Activated CD4-positive, alpha-beta T cell treated with anti-CD3 and anti-CD28 coated beads, Interleukin-2, Interleukin-6, amounts not matched to agents 100 ng/mL and 50 ng/mL, durations not matched to agents 16 hours and 8 hours (primary cell): Measurements from ENCODE around the gene MACROD2.
"Not testable (repeated sequence)": the region's sequence is repeated elsewhere in the genome, so short reads cannot be mapped to it uniquely, and the experiment has no call there.

ENCODE experiments used
- DNase-seq: peaks from one replicate; pipeline ENCODE4 v3.0.0-alpha.2; 2020

Gene MACROD2

GRCh38 chr20:14981486-14981885 is 986.2 kb downstream of the MACROD2 start:
- not testable (repeated sequence) for DNase-seq

- not testable (repeated sequence) for DNase-seq
Measured at GRCh38 chr20:14982324-14982723, 987.0 kb downstream of the MACROD2 start.

- no peak for DNase-seq
Measured at GRCh38 chr20:14984305-14984704, 989.0 kb downstream of the MACROD2 start.

GRCh38 chr20:14984768-14985622 is 989.7 kb downstream of the MACROD2 start:
- DNase-seq, result no peak

GRCh38 chr20:14986026-14986655 is 990.8 kb downstream of the MACROD2 start:
- no peak for DNase-seq

GRCh38 chr20:14986656-14987055 is 991.3 kb downstream of the MACROD2 start:
- no peak for DNase-seq

- no peak for DNase-seq
Measured at GRCh38 chr20:14989535-14990290, 994.4 kb downstream of the MACROD2 start.

- DNase-seq, result no peak
Measured at GRCh38 chr20:14991023-14991422, 995.7 kb downstream of the MACROD2 start.

GRCh38 chr20:14992153-14992552 is 996.8 kb downstream of the MACROD2 start:
- no peak for DNase-seq

GRCh38 chr20:14992961-14993360 is 997.6 kb downstream of the MACROD2 start:
- no peak for DNase-seq

GRCh38 chr20:14996883-14997672 is 1001.8 kb downstream of the MACROD2 start:
- DNase-seq, result no peak

- DNase-seq, result no peak
Measured at GRCh38 chr20:14997791-14998190, 1002.5 kb downstream of the MACROD2 start.

GRCh38 chr20:15005300-15005986 is 1010.1 kb downstream of the MACROD2 start:
- DNase-seq, result no peak

GRCh38 chr20:15011631-15012030 is 1016.3 kb downstream of the MACROD2 start:
- DNase-seq, result no peak

GRCh38 chr20:15012566-15012965 is 1017.2 kb downstream of the MACROD2 start:
- no peak for DNase-seq

GRCh38 chr20:15016875-15017274 is 1021.6 kb downstream of the MACROD2 start:
- DNase-seq, result not testable (repeated sequence)

- no peak for DNase-seq
Measured at GRCh38 chr20:15018966-15019365, 1023.6 kb downstream of the MACROD2 start.

- DNase-seq, result no peak
Measured at GRCh38 chr20:15020845-15021244, 1025.5 kb downstream of the MACROD2 start.

GRCh38 chr20:15022921-15023320 is 1027.6 kb downstream of the MACROD2 start:
- DNase-seq, result no peak

- DNase-seq, result no peak
Measured at GRCh38 chr20:15026759-15027158, 1031.4 kb downstream of the MACROD2 start.

GRCh38 chr20:15030826-15031225 is 1035.5 kb downstream of the MACROD2 start:
- DNase-seq, result no peak
